Activated CD4-positive, alpha-beta T cell treated with anti-CD3 and anti-CD28 coated beads for 36 hours (primary cell): ENCODE results near the gene SH2D3A. TPM values are rescaled to one million over a fixed set of nuclear protein-coding genes. Genes with fewer than 3 reads are reported as not detected.

ENCODE experiments used
- ATAC-seq: fragments of 200-7000 bp; cut with Tn5 transposase; one replicate; pipeline ENCODE4 v1.10.0; 2021; ENCODE audit warnings: mild to moderate bottlenecking, moderate library complexity
- CTCF ChIA-PET: fragments of 350-600 bp; sonication (Branson Sonifier 250); formaldehyde crosslinking; loops from one replicate; lab custom pipeline; 2021; ENCODE audit warnings: antibody characterized with exemption; lab: Charles Lee
- POLR2A ChIA-PET: fragments of 350-600 bp; sonication (Branson Sonifier 250); formaldehyde crosslinking; loops from one replicate; lab custom pipeline; 2021; ENCODE audit warnings: antibody characterized with exemption, inconsistent platforms; lab: Charles Lee
- DNase-seq: peaks from one replicate; pipeline ENCODE4 v3.0.0-alpha.2; 2020
- H3K27ac Mint-ChIP-seq: one replicate; pipeline ENCODE4 v1.8.0; 2021; ENCODE audit warnings: mixed read lengths
- H3K27me3 Mint-ChIP-seq: one replicate; pipeline ENCODE4 v1.8.0; 2021; ENCODE audit warnings: mixed read lengths
- H3K36me3 Mint-ChIP-seq: one replicate; pipeline ENCODE4 v1.8.0; 2021; ENCODE audit warnings: low read depth, mixed read lengths
- H3K4me1 Mint-ChIP-seq: one replicate; pipeline ENCODE4 v1.8.0; 2021; ENCODE audit warnings: mixed read lengths
- H3K4me3 Mint-ChIP-seq: one replicate; pipeline ENCODE4 v1.8.0; 2021; ENCODE audit warnings: mild to moderate bottlenecking, moderate library complexity, mixed read lengths
- H3K9me3 Mint-ChIP-seq: one replicate; pipeline ENCODE4 v1.8.0; 2021; ENCODE audit warnings: low read depth, mixed read lengths
- intact Hi-C, 2 experiments: fragments of 100-400 bp; cut with DNase I in 1 of 2; cut with micrococcal nuclease in 1 of 2; formaldehyde crosslinking; loops; one replicate each; pipeline versions ENCODE4 v1.14.2 to v1.15.1; 2022 to 2024; cut with DNase I, micrococcal nuclease
- microRNA-seq: library from miRNA; unstranded; fragments of <30 nt; microRNA quantifications from one replicate; pipeline ENCODE4 v1.2.0, GENCODE V29; 2021; ENCODE audit warnings: borderline replicate concordance
- total RNA-seq, 2 experiments: library from RNA; stranded (reverse); gene quantifications; one replicate each; pipeline ENCODE4 v1.2.3, GENCODE V29; 2021

Gene SH2D3A
- total RNA-seq, 2 experiments from 2014 or later = 20.7 to 23.2 TPM

DNA sequence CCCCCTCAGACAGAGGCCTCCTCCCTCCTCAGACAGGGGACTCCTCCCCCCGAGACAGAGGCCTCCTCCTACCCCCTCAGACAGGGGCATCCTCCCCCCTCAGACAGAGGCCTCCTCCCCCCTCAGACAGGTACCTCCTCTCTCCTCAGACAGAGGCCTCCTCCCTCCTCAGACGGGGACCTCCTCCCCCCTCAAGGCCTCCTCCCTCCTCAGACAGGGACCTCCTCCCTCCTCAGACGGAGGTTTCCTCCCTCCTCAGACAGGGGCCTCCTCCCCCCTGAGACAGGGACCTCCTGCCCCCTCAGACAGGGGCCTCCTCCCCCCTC is 60.6 kb downstream of the SH2D3A start:
- Mint-ChIP-seq H3K27me3 (peaks cover 28% of the 10 kb centered on the region), H3K36me3 (no peaks in the 10 kb centered on the region), H3K9me3 (no peaks in the 10 kb centered on the region), H3K27ac (no peak overlapping the region), H3K4me3 (no peak overlapping the region), H3K4me1 (peaks cover 10% of the 10 kb centered on the region)
- ATAC-seq = no peak
- POLR2A ChIA-PET = no interaction called here
- DNase-seq = no peak
- intact Hi-C loops = no loop called here
- CTCF ChIA-PET = no interaction called here

DNA sequence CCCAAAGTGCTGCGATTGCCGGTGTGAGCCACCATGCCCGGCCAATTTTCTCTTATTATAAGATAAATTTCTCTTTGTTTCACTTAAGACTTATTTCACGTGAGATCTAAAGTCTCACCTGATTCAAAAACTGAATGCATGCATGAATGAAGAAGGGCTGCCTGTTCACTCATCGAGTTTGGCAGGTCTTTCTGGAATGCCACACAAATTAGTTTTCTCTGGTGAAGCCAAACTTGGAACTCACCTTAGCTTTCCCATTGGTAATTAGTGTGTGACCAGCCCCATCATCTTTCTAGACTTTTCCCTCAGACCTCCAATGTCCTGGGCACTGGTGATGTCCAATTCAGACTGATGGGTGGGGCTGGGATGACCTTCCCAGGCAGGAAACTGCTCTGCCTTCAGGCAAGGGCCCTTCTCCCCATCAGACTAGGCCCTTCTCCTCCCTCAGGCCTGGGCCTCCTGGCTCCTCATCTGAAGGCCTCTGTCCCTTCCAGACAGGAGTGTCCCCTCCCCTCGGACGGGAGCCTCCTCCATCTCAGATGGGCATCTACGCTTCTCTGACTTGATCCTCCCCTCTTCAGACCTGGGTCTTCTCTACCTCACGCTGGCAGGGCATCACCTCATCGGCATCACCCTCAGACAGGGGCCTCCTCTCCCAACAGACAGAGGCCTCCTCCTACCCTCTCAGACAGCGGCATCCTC is 61.2 kb downstream of the SH2D3A start:
- no peak overlapping the region for H3K4me3 Mint-ChIP-seq
- intact Hi-C loops = no loop called here
- no peaks in the 10 kb centered on the region for H3K9me3 Mint-ChIP-seq
- peaks cover 10% of the 10 kb centered on the region for H3K4me1 Mint-ChIP-seq
- H3K36me3 Mint-ChIP-seq = no peaks in the 10 kb centered on the region
- POLR2A ChIA-PET = no interaction called here
- DNase-seq (no peak), ATAC-seq (no peak)
- CTCF ChIA-PET = no interaction called here
- H3K27ac Mint-ChIP-seq = no peak overlapping the region
- H3K27me3 Mint-ChIP-seq = peaks cover 23% of the 10 kb centered on the region

Small RNA genes lying within 50 kb of the gene (microRNA-seq; reads per million reads assigned to microRNA genes)
- 1.1 reads per million for gene MIR6791

Other genes starting within 250 kb of the SH2D3A start
- gene TNFSF9, start 236.4 kb downstream of the SH2D3A start, total RNA-seq = under 1 TPM; 0.49 to 0.57 TPM
- 1 to 10 TPM; 3.3 to 3.6 TPM for gene CD70, start 176.3 kb downstream of the SH2D3A start, total RNA-seq
- 10 to 100 TPM; 31.8 to 33.0 TPM for gene TNFSF14, start 97.3 kb downstream of the SH2D3A start, total RNA-seq
- gene C3, start 46.8 kb downstream of the SH2D3A start, total RNA-seq = 1 to 10 TPM in 1 of 2 experiments, under 1 TPM in 1; 0.93 to 1.0 TPM
- 10 to 100 TPM; 58.8 to 59.9 TPM for gene GPR108, start 29.9 kb downstream of the SH2D3A start, total RNA-seq
- 10 to 100 TPM; 45.1 to 50.0 TPM for gene TRIP10, start 27.8 kb downstream of the SH2D3A start, total RNA-seq
- gene VAV1, start 5.3 kb upstream of the SH2D3A start, total RNA-seq = 10 to 100 TPM; 73.4 to 90.8 TPM
- gene ADGRE1, start 120.1 kb upstream of the SH2D3A start, total RNA-seq = 1 to 10 TPM; 6.0 to 6.5 TPM